Spleen (tissue), 11 donors: ENCODE measurements around the gene CFAP54. TPM values are rescaled to one million over a fixed set of nuclear protein-coding genes. Genes with fewer than 3 reads are reported as not detected.

Experiments used
- DNase-seq: peaks from one replicate; pipeline ENCODE4 v3.0.0-alpha.2; 2020
- H3K27ac ChIP-seq, 8 donors: fragments of 200-600 bp; sonication (generic) in 7 of 8; 1 replicate in 4 of 8; 2 replicates in 4 of 8; pipeline versions ENCODE4 v1.5.0 to v1.8.0; 2016 to 2021; ENCODE audit warnings: inconsistent platforms in 4 of 8, mild to moderate bottlenecking in 4 of 8, moderate library complexity in 1 of 8
- H3K27me3 ChIP-seq, 7 donors: fragments of 200-600 bp; sonication (generic) in 6 of 7; replicated peaks in 1 of 7; 1 replicate in 4 of 7; 2 replicates in 3 of 7; pipeline versions ENCODE4 v1.5.0 to v1.8.0; 2016 to 2021; ENCODE audit warnings: inconsistent platforms in 3 of 7, mild to moderate bottlenecking in 1 of 7
- H3K36me3 ChIP-seq, 6 donors: fragments of 200-600 bp; sonication (generic) in 5 of 6; 1 replicate in 4 of 6; 2 replicates in 2 of 6; pipeline versions ENCODE4 v1.5.0 to v1.8.0; 2016 to 2021; ENCODE audit warnings: inconsistent platforms in 2 of 6
- H3K4me1 ChIP-seq, 6 donors: fragments of 200-600 bp; sonication (generic) in 5 of 6; 1 replicate in 3 of 6; 2 replicates in 3 of 6; pipeline versions ENCODE4 v1.5.0 to v1.8.0; 2016 to 2021; ENCODE audit warnings: inconsistent platforms in 3 of 6
- H3K4me3 ChIP-seq, 8 donors: fragments of 200-600 bp; sonication (generic) in 7 of 8; 1 replicate in 4 of 8; 2 replicates in 4 of 8; pipeline versions ENCODE4 v1.5.0 to v1.8.0; 2016 to 2021; ENCODE audit warnings: inconsistent platforms in 4 of 8, mild to moderate bottlenecking in 4 of 8, moderate library complexity in 2 of 8
- H3K9me3 ChIP-seq, 8 donors: fragments of 200-600 bp; sonication (generic) in 7 of 8; 1 replicate in 4 of 8; 2 replicates in 4 of 8; pipeline versions ENCODE4 v1.5.0 to v1.8.0; 2016 to 2021; ENCODE audit warnings: inconsistent platforms in 4 of 8
- CTCF ChIP-seq, 11 experiments: fragments of 200-600 bp in 7 of 11; fragments of 450-650 bp in 4 of 11; sonication (generic) in 4 of 11; IDR thresholded peaks in 8 of 11; conservative IDR thresholded peaks in 3 of 11; 1 replicate in 7 of 11; 2 replicates in 4 of 11; pipeline versions ENCODE4 v1.4.0 to v1.8.0; 2016 to 2021; ENCODE audit warnings: antibody characterized with exemption in 11 of 11, inconsistent platforms in 4 of 11, mild to moderate bottlenecking in 1 of 11
- POLR2A ChIP-seq, 3 donors: fragments of 450-650 bp; IDR thresholded peaks; one replicate each; pipeline ENCODE4 v1.5.1; 2017; ENCODE audit warnings: antibody characterized with exemption in 3 of 3, mild to moderate bottlenecking in 1 of 3
- POLR2AphosphoS5 ChIP-seq, 3 donors: sonication (generic); formaldehyde crosslinking; IDR thresholded peaks; one replicate each; pipeline ENCODE4 v1.5.1; 2017; ENCODE audit warnings: antibody characterized with exemption in 3 of 3
- WGBS, 5 donors: extraction: QIAGEN DNeasy Blood & Tissue Kit in 3 of 5; methylation state at CpG; one replicate each; pipeline versions ENCODE4 v1.1.5 to v1.1.7; 2013 to 2018; 5-methylcytosine and 5-hydroxymethylcytosine counted together
- intact Hi-C: fragments of 100-400 bp; cut with DNase I; formaldehyde crosslinking; loops from one replicate; pipeline ENCODE4 v1.15.0; 2023; ENCODE audit warnings: low total_unique reads
- polyA plus RNA-seq, 3 donors: library from polyadenylated mRNA; stranded (reverse); fragments of 200-250 nt; gene quantifications; one replicate each; pipeline ENCODE4 v1.2.1, GENCODE V29; 2013
- total RNA-seq, 7 donors: library from RNA; depleted of rRNA in 3 of 7; stranded (reverse); fragments of >200 nt in 3 of 7; fragmentation: NEBNext Ultra II Directional in 4 of 7; extraction: Animal tissue kit (Norgen Biotek cat#: 25700) in 4 of 7; gene quantifications; one replicate each; pipeline versions ENCODE4 v1.1.0 to v1.2.1, GENCODE V29; 2016 to 2021
- donor health status: healthy with polysubstance abuse.
- donor health status: DM: no; HTN: no; CAD: no; lungs with moderate emphysema.
- donor health status: DM: no; HTN: no; CAD: no.
- donor health status: Bipolar disorder and iron deficiency.
- donor health status: healthy.
- donor health status: DM: no; HTN: no; CAD: no.
- donor health status: DM: yes; HTN: yes; CAD: no.

The CFAP54 gene
- total and polyA plus RNA-seq, 10 donors, result 0.09 to 3.6 (median 2.1) TPM

DNA sequence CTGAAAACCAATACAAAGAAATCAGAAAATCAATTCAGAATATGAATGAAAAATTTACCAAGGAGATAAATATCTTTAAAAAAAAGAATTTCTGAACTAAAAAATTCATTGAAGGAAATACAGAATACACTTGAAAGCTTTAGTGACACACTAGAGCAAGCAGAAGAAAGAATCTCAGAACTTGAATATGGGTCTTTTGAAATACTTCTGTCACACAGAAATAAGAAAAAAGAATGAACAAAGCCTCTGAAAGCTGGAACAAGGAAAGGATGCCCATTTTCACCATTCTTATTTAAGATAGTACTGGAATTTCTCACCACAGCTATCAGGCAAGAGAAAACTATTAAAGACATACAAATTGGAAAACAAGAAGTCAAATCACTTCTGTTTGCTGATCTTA, 314.6 kb downstream of the CFAP54 start:
- Histone ChIP-seq H3K4me3 (no peak overlapping the region), H3K27me3 (no peaks in the 10 kb centered on the region), H3K36me3 (no peaks in the 10 kb centered on the region), H3K4me1 (no peaks in the 10 kb centered on the region), H3K27ac (no peak overlapping the region), H3K9me3 (peaks cover 0 to 48% (median 35%) of the 10 kb centered on the region in 8 donors)
- DNase-seq, result no peak
- intact Hi-C loops, result no loop called here
- no peak for TF ChIP-seq POLR2A (IDR thresholded peaks at IDR 0.05)
- TF ChIP-seq POLR2AphosphoS5 (IDR thresholded peaks at IDR 0.05), result no peak
- no peak for TF ChIP-seq CTCF (IDR thresholded peaks at IDR 0.05 in 8 of 11, conservative IDR thresholded peaks at IDR 0.05 in 3 of 11)

- TF ChIP-seq CTCF (IDR thresholded peaks at IDR 0.05 in 8 of 11, conservative IDR thresholded peaks at IDR 0.05 in 3 of 11) (no peak), POLR2A (IDR thresholded peaks at IDR 0.05) (no peak), POLR2AphosphoS5 (IDR thresholded peaks at IDR 0.05) (no peak)
- no peak for DNase-seq
- H3K4me3 ChIP-seq, result no peak overlapping the region
- H3K27me3 ChIP-seq, result no peaks in the 10 kb centered on the region
- H3K27ac ChIP-seq, result no peak overlapping the region
- peaks cover 0 to 48% (median 36%) of the 10 kb centered on the region in 8 donors for H3K9me3 ChIP-seq
- H3K4me1 ChIP-seq, result no peaks in the 10 kb centered on the region
- intact Hi-C loops, result no loop called here
- no peaks in the 10 kb centered on the region for H3K36me3 ChIP-seq
- WGBS, 5 donors, result 77 to 96% (median 82%) methylated on average over 4 of the region's 4 CpGs
Measured at GRCh38 chr12:96806272-96806671, 316.9 kb downstream of the CFAP54 start.

GRCh38 chr12:96807741-96808140, 318.4 kb downstream of the CFAP54 start:
- DNase-seq, result no peak
- Histone ChIP-seq H3K27ac (no peak overlapping the region), H3K4me3 (no peak overlapping the region), H3K27me3 (no peaks in the 10 kb centered on the region), H3K36me3 (no peaks in the 10 kb centered on the region), H3K9me3 (peaks cover 0 to 36% (median 29%) of the 10 kb centered on the region in 8 donors), H3K4me1 (no peaks in the 10 kb centered on the region)
- WGBS, 5 donors, result 62 to 92% (median 71%) methylated on average over 1 of the region's 1 CpG
- intact Hi-C loops, result no loop called here
- no peak for TF ChIP-seq POLR2AphosphoS5 (IDR thresholded peaks at IDR 0.05)
- no peak for TF ChIP-seq CTCF (IDR thresholded peaks at IDR 0.05 in 8 of 11, conservative IDR thresholded peaks at IDR 0.05 in 3 of 11)
- TF ChIP-seq POLR2A (IDR thresholded peaks at IDR 0.05), result no peak

- Histone ChIP-seq H3K36me3 (no peaks in the 10 kb centered on the region), H3K27ac (no peak overlapping the region), H3K27me3 (no peaks in the 10 kb centered on the region), H3K4me3 (no peak overlapping the region), H3K4me1 (no peaks in the 10 kb centered on the region), H3K9me3 (peaks cover 0 to 29% (median 21%) of the 10 kb centered on the region in 8 donors)
- DNase-seq, result no peak
- intact Hi-C loops, result no loop called here
- TF ChIP-seq POLR2AphosphoS5 (IDR thresholded peaks at IDR 0.05) (no peak), POLR2A (IDR thresholded peaks at IDR 0.05) (no peak), CTCF (IDR thresholded peaks at IDR 0.05 in 8 of 11, conservative IDR thresholded peaks at IDR 0.05 in 3 of 11) (no peak)
- 52 to 68% (median 62%) methylated on average over 3 of the region's 3 CpGs for WGBS, 5 donors
Measured at GRCh38 chr12:96808587-96808986, 319.2 kb downstream of the CFAP54 start.
